Measurements from ENCODE around the gene DDX54.

The DDX54 gene, protein sequence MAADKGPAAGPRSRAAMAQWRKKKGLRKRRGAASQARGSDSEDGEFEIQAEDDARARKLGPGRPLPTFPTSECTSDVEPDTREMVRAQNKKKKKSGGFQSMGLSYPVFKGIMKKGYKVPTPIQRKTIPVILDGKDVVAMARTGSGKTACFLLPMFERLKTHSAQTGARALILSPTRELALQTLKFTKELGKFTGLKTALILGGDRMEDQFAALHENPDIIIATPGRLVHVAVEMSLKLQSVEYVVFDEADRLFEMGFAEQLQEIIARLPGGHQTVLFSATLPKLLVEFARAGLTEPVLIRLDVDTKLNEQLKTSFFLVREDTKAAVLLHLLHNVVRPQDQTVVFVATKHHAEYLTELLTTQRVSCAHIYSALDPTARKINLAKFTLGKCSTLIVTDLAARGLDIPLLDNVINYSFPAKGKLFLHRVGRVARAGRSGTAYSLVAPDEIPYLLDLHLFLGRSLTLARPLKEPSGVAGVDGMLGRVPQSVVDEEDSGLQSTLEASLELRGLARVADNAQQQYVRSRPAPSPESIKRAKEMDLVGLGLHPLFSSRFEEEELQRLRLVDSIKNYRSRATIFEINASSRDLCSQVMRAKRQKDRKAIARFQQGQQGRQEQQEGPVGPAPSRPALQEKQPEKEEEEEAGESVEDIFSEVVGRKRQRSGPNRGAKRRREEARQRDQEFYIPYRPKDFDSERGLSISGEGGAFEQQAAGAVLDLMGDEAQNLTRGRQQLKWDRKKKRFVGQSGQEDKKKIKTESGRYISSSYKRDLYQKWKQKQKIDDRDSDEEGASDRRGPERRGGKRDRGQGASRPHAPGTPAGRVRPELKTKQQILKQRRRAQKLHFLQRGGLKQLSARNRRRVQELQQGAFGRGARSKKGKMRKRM

GRCh38 chr12:113185180-113186032 lies at the start of gene DDX54, which contains the start of gene RITA1:
Gene DDX54 (minus strand): TSS chr12:113185478. CDS start chr12:113185451, 27 bp downstream.
Gene RITA1 (plus strand): TSS chr12:113185721. CDS start chr12:113186747, 1,026 bp downstream.
- peak; percentile 84 for DNase-seq

DNA sequence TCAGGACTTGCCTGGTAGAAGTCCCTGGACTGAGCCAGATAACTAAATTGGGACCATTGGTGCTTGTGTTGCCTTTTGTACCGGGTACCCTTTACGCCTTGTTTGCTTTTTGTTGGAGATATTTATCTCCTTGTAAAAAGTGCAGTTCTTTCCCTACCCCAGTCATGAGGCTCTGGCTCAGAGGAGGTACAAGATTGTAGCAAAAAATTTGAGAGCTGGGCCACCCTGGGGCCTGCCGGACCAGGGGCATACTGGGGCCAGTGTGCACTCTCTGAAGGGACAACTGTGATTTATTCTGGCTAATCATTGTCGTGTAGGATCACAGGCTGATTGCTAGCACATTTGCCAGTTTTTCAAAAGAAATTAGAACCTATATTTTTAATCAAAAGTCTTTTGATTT lies 49.2 kb upstream of the DDX54 start:
- no peak for DNase-seq

DNA sequence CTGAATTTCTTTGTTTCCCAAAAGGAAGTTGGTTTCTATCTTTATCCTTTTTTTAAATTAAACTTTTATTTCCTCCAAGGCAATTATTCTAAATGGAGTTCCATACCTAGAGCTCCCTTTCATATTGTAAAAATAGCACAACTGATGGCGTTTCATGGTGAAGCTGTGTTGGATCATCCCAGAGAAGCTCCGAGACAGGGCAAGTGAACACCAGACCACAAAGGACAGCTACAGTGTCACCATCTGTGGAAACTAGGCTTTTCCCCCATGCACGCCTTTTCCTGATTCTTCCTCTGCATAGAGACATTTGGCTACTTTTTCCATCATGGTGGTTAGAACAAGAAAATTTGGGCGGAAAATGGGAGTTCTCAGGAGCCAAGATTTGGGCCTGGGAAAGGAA lies 48.7 kb upstream of the DDX54 start:
- DNase-seq: no peak

- DNase-seq: peak; percentile 74
Observed at GRCh38 chr12:113232840-113233585, 47.7 kb upstream of the DDX54 start.

- DNase-seq: no peak
Observed at GRCh38 chr12:113232089-113232839, 47.0 kb upstream of the DDX54 start.

- no peak for DNase-seq
Observed at GRCh38 chr12:113231235-113232088, 46.2 kb upstream of the DDX54 start.

- DNase-seq: no peak
Observed at GRCh38 chr12:113230315-113231234, 45.3 kb upstream of the DDX54 start.

GRCh38 chr12:113228394-113229028 lies 43.2 kb upstream of the DDX54 start:
- DNase-seq: no peak

GRCh38 chr12:113227686-113228391 lies 42.6 kb upstream of the DDX54 start:
- no peak for DNase-seq

GRCh38 chr12:113226696-113227568 lies 41.7 kb upstream of the DDX54 start:
- DNase-seq: no peak

GRCh38 chr12:113224955-113225354 lies 39.7 kb upstream of the DDX54 start:
- no peak for DNase-seq

DNA sequence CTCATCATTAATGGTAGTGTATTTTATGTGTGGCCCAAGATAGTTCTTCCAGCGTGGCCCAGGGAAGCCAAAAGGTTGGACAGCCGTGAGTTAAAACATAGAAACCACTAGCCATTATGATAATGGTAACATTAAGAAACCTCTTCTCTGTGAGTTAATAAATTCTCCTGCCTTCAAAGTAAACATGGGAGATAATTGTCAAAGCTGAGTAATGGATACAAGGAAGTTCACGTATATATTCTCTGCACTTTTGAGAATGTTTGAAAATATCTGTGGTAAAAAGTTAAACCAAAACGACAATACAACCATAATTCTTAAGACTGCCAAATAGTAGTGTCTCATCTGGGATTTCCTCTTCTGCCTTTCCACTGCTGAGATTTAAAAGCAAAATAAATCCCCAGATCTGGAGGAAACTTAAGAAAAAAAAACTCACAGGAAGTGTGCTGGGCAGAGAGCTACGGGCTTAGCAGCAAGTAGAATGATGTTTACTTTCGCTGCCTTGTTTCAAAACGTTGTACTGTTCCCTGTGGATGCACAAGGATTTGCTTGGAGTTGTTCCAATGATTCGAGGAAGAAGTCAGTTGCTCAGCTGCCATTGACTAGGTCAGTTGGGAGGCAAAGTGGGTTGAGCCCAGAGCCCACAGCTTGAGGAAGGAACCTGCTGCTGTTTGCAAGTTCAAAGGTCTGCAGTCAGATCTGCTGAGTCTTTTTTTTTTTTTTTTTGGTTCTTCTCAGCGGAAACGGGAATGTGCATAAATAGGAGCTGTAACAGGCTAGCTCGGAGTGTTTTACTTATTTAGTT lies 37.7 kb upstream of the DDX54 start:
- peak; percentile 16 for DNase-seq

DNA sequence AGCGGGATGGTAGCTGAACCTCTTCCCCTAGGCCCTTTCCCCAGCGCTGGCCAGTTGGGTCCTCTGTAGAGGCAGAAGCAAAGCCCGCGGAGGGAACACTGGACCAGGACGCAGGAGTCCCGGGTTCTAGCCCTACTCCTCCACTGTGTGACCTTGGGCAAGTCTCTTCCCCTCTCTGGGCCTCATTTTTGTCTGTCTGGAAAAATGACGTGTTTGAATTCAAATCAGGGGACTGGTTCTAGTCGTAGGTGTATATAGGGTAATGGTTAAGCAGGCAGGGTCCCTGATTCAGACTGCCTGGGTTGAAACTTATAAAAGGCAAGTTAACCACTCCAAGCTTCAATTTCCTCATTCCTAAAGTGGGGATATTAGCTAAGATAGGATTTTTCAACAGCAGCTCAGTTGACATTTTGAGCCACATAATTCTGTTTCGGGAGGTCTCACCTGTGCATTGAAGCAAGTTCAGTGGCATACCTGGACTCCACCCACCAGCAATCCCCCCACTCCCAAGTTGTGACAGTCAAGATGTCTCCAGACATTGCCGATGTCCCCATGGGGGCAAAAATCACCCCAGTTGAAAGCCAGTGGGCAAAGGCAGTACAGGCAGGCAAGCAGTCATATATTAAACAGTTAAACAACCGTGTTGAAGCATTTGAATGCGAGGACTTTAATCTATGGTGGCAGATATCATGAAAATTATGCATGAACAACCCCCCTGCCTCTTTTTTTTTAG lies 36.9 kb upstream of the DDX54 start:
- DNase-seq: peak; percentile 11

DNA sequence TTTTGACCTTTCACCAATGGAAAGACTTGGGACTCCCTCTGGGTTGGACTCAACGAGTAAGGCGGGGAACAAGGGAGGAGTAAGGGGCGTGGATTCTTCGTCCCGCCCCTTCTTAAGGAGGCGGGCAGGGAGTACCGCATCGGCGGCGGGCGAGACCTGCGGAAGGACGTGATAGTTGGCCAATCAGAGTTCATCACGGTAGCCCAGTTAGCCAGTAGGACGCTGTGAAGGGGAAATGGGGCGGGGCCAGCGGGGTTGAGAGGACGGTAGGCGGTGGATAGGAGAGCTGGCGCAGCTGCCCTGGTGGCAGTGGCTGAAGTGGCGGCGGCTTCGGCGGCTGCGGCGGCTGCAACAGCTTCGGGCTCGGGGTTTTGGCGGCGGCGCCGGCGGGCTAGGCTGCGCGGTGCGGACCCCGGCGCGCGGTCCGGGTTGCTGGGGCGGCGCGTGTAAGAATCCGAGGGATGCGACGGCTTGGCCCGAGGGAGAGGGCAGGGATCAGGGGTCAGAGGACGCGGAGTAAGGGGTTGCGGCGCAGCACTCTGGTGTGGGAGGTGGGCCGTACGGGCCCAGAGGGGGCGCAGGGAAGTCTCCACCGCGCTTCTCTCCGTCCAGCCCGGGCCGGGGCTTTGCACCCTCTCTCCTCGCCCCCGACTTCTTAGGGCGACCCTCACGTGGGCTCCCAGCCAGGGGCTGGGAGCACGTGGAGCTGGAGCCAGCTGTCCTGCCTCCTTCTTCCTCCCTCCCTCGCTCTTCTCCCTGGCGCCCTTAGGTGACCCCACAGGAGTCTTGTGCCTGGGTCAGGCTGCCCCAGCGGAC lies 36.1 kb upstream of the DDX54 start, which contains the start of gene TPCN1:
Gene TPCN1 (plus strand): TSS at position 284 of the 816 bp plus-strand sequence. CDS start 5,389 bp downstream, outside the sequence.
- DNase-seq: peak; percentile 100
